NCI-H2029 treated with DMSO at 0.1 percent for 48 hours (cell line): ENCODE data around the gene BDKRB1.

Experiments used
- DNase-seq: peaks from one replicate; lab custom pipeline; 2025; lab: John Stamatoyannopoulos, UW

The BDKRB1 gene

GRCh38 chr14:96281486-96281885 is 25.5 kb downstream of the BDKRB1 start:
- DNase-seq = no peak

GRCh38 chr14:96284008-96284407 is 28.0 kb downstream of the BDKRB1 start:
- no peak for DNase-seq

GRCh38 chr14:96284430-96284829 is 28.4 kb downstream of the BDKRB1 start:
- no peak for DNase-seq

- DNase-seq = no peak
These were observed 29.7 kb downstream of the BDKRB1 start for GRCh38 chr14:96285667-96286066.

GRCh38 chr14:96286251-96286650 is 30.2 kb downstream of the BDKRB1 start:
- DNase-seq = no peak

GRCh38 chr14:96287856-96288255 is 31.8 kb downstream of the BDKRB1 start:
- DNase-seq = no peak

GRCh38 chr14:96294246-96294645 is 38.2 kb downstream of the BDKRB1 start:
- DNase-seq = no peak

GRCh38 chr14:96297000-96297399 is 41.0 kb downstream of the BDKRB1 start:
- DNase-seq = no peak

- DNase-seq = no peak
These were observed 42.0 kb downstream of the BDKRB1 start for GRCh38 chr14:96297997-96298515.

GRCh38 chr14:96299441-96299840 is 43.4 kb downstream of the BDKRB1 start:
- no peak for DNase-seq

GRCh38 chr14:96303981-96304380 is 48.0 kb downstream of the BDKRB1 start:
- no peak for DNase-seq

GRCh38 chr14:96304956-96305355 is 48.9 kb downstream of the BDKRB1 start:
- no peak for DNase-seq

GRCh38 chr14:96307434-96307833 is 51.4 kb downstream of the BDKRB1 start:
- no peak for DNase-seq

GRCh38 chr14:96309133-96309895 is 53.3 kb downstream of the BDKRB1 start:
- DNase-seq = no peak

- no peak for DNase-seq
These were observed 53.9 kb downstream of the BDKRB1 start for GRCh38 chr14:96309896-96310330.

GRCh38 chr14:96310906-96311305 is 54.9 kb downstream of the BDKRB1 start:
- DNase-seq = no peak
